ENCODE measurements around the gene HLA-A.

The HLA-A gene

GRCh38 chr6:29935273-29935955 is 6.9 kb upstream of the HLA-A start:
- Histone ChIP-seq H3K4me1 (ENCODE audit: control insufficient read depth, low read depth, low read length) (no peaks in the 10 kb centered on the region), H3K79me1 (ENCODE audit: low read length) (no peaks in the 10 kb centered on the region), H3K4me2 (ENCODE audit: low read length) (no peak overlapping the region), H2BK120ac (ENCODE audit: low read depth, low read length) (no peak overlapping the region), H3K18ac (ENCODE audit: low read length) (no peak overlapping the region), H3K4me3 (ENCODE audit: low read length) (no peak overlapping the region), H3K56ac (ENCODE audit: low read length) (no peak overlapping the region), H2BK15ac (replicated peaks; ENCODE audit: low read depth) (no peak overlapping the region), H4K5ac (ENCODE audit: low read length) (no peak overlapping the region), H3K27ac (ENCODE audit: low read depth, low read length) (no peak overlapping the region), H2AK5ac (ENCODE audit: low read length) (no peak overlapping the region), H3K4ac (ENCODE audit: low read depth, low read length) (no peak overlapping the region), H2BK5ac (ENCODE audit: low read length) (no peak overlapping the region), H3K79me2 (ENCODE audit: control insufficient read depth, insufficient read depth, low read length) (no peaks in the 10 kb centered on the region), H3K23ac (ENCODE audit: low read length) (no peak overlapping the region), H3K36me3 (ENCODE audit: control insufficient read depth, insufficient read depth, low read length) (no peaks in the 10 kb centered on the region), H3K27me3 (ENCODE audit: insufficient read depth, low read length, poor library complexity) (no peaks in the 10 kb centered on the region), H4K8ac (ENCODE audit: low read depth, low read length) (no peak overlapping the region), H3K9ac (ENCODE audit: low read length) (no peak overlapping the region)
- no CpG with 5 or more reads among the region's 1 CpG for WGBS (ENCODE audit: extremely low coverage, insufficient coverage, low lambda C conversion rate)
- DNase-seq: no peak

GRCh38 chr6:29938746-29939508 is 3.4 kb upstream of the HLA-A start:
- Histone ChIP-seq H3K79me1 (ENCODE audit: low read length) (peaks cover 1% of the 10 kb centered on the region), H2BK15ac (replicated peaks; ENCODE audit: low read depth) (no peak overlapping the region), H3K4ac (ENCODE audit: low read depth, low read length) (no peak overlapping the region), H3K18ac (ENCODE audit: low read length) (no peak overlapping the region), H3K79me2 (ENCODE audit: control insufficient read depth, insufficient read depth, low read length) (peaks cover 3% of the 10 kb centered on the region), H2AK5ac (ENCODE audit: low read length) (no peak overlapping the region), H3K56ac (ENCODE audit: low read length) (no peak overlapping the region), H3K36me3 (ENCODE audit: control insufficient read depth, insufficient read depth, low read length) (no peaks in the 10 kb centered on the region), H2BK120ac (ENCODE audit: low read depth, low read length) (no peak overlapping the region), H4K5ac (ENCODE audit: low read length) (no peak overlapping the region), H3K9ac (ENCODE audit: low read length) (no peak overlapping the region), H3K27ac (ENCODE audit: low read depth, low read length) (no peak overlapping the region), H4K8ac (ENCODE audit: low read depth, low read length) (no peak overlapping the region), H3K27me3 (ENCODE audit: insufficient read depth, low read length, poor library complexity) (no peaks in the 10 kb centered on the region), H3K23ac (ENCODE audit: low read length) (no peak overlapping the region), H3K4me1 (ENCODE audit: control insufficient read depth, low read depth, low read length) (no peaks in the 10 kb centered on the region), H2BK5ac (ENCODE audit: low read length) (no peak overlapping the region), H3K4me3 (ENCODE audit: low read length) (no peak overlapping the region), H3K4me2 (ENCODE audit: low read length) (no peak overlapping the region)
- DNase-seq: no peak
- no CpG with 5 or more reads among the region's 9 CpGs for WGBS (ENCODE audit: extremely low coverage, insufficient coverage, low lambda C conversion rate)

- DNase-seq: no peak
- no peak overlapping the region for H4K5ac ChIP-seq (ENCODE audit: low read length)
- H3K23ac ChIP-seq (ENCODE audit: low read length): no peak overlapping the region
- H3K4me1 ChIP-seq (ENCODE audit: control insufficient read depth, low read depth, low read length): no peaks in the 10 kb centered on the region
- H3K4me3 ChIP-seq (ENCODE audit: low read length): no peak overlapping the region
- no peak overlapping the region for H3K56ac ChIP-seq (ENCODE audit: low read length)
- H2BK120ac ChIP-seq (ENCODE audit: low read depth, low read length): no peak overlapping the region
- H3K36me3 ChIP-seq (ENCODE audit: control insufficient read depth, insufficient read depth, low read length): peaks cover 5% of the 10 kb centered on the region
- peaks cover 1% of the 10 kb centered on the region for H3K79me1 ChIP-seq (ENCODE audit: low read length)
- peaks cover 3% of the 10 kb centered on the region for H3K79me2 ChIP-seq (ENCODE audit: control insufficient read depth, insufficient read depth, low read length)
- no peak overlapping the region for H3K4me2 ChIP-seq (ENCODE audit: low read length)
- no peak overlapping the region for H4K8ac ChIP-seq (ENCODE audit: low read depth, low read length)
- H3K4ac ChIP-seq (ENCODE audit: low read depth, low read length): no peak overlapping the region
- no peak overlapping the region for H3K9ac ChIP-seq (ENCODE audit: low read length)
- H2AK5ac ChIP-seq (ENCODE audit: low read length): no peak overlapping the region
- H2BK15ac ChIP-seq (replicated peaks; ENCODE audit: low read depth): no peak overlapping the region
- H2BK5ac ChIP-seq (ENCODE audit: low read length): no peak overlapping the region
- H3K27me3 ChIP-seq (ENCODE audit: insufficient read depth, low read length, poor library complexity): no peaks in the 10 kb centered on the region
- H3K27ac ChIP-seq (ENCODE audit: low read depth, low read length): no peak overlapping the region
- no CpG with 5 or more reads among the region's 4 CpGs for WGBS (ENCODE audit: extremely low coverage, insufficient coverage, low lambda C conversion rate)
- no peak overlapping the region for H3K18ac ChIP-seq (ENCODE audit: low read length)
These were observed 1.3 kb upstream of the HLA-A start for GRCh38 chr6:29941016-29941415.

- Histone ChIP-seq H3K27ac (ENCODE audit: low read depth, low read length) (no peak overlapping the region), H3K4ac (ENCODE audit: low read depth, low read length) (no peak overlapping the region), H2BK120ac (ENCODE audit: low read depth, low read length) (no peak overlapping the region), H3K23ac (ENCODE audit: low read length) (no peak overlapping the region), H3K36me3 (ENCODE audit: control insufficient read depth, insufficient read depth, low read length) (peaks cover 5% of the 10 kb centered on the region), H3K18ac (ENCODE audit: low read length) (no peak overlapping the region), H3K4me3 (ENCODE audit: low read length) (no peak overlapping the region), H2BK15ac (replicated peaks; ENCODE audit: low read depth) (no peak overlapping the region), H4K5ac (ENCODE audit: low read length) (no peak overlapping the region), H2AK5ac (ENCODE audit: low read length) (no peak overlapping the region), H3K9ac (ENCODE audit: low read length) (no peak overlapping the region), H3K79me2 (ENCODE audit: control insufficient read depth, insufficient read depth, low read length) (peaks cover 3% of the 10 kb centered on the region), H3K4me2 (ENCODE audit: low read length) (no peak overlapping the region), H2BK5ac (ENCODE audit: low read length) (no peak overlapping the region), H3K27me3 (ENCODE audit: insufficient read depth, low read length, poor library complexity) (no peaks in the 10 kb centered on the region), H3K79me1 (ENCODE audit: low read length) (peaks cover 1% of the 10 kb centered on the region), H3K56ac (ENCODE audit: low read length) (no peak overlapping the region), H4K8ac (ENCODE audit: low read depth, low read length) (no peak overlapping the region), H3K4me1 (ENCODE audit: control insufficient read depth, low read depth, low read length) (no peaks in the 10 kb centered on the region)
- no peak for DNase-seq
- no CpG with 5 or more reads among the region's 1 CpG for WGBS (ENCODE audit: extremely low coverage, insufficient coverage, low lambda C conversion rate)
These were observed 861 bp upstream of the HLA-A start for GRCh38 chr6:29941471-29941870.

GRCh38 chr6:29941916-29942274 is 437 bp upstream of the HLA-A start:
- H3K79me2 ChIP-seq (ENCODE audit: control insufficient read depth, insufficient read depth, low read length): peaks cover 3% of the 10 kb centered on the region
- peak overlapping the region; percentile 52 for H3K4me2 ChIP-seq (ENCODE audit: low read length)
- H2AK5ac ChIP-seq (ENCODE audit: low read length): no peak overlapping the region
- H3K79me1 ChIP-seq (ENCODE audit: low read length): peaks cover 1% of the 10 kb centered on the region
- no peak overlapping the region for H3K23ac ChIP-seq (ENCODE audit: low read length)
- peak overlapping the region; percentile 65 for H3K9ac ChIP-seq (ENCODE audit: low read length)
- no peak overlapping the region for H4K8ac ChIP-seq (ENCODE audit: low read depth, low read length)
- no peak overlapping the region for H2BK5ac ChIP-seq (ENCODE audit: low read length)
- no peak overlapping the region for H3K4me3 ChIP-seq (ENCODE audit: low read length)
- no peak overlapping the region for H3K18ac ChIP-seq (ENCODE audit: low read length)
- no peak overlapping the region for H2BK15ac ChIP-seq (replicated peaks; ENCODE audit: low read depth)
- peak overlapping the region; percentile 74 for H3K56ac ChIP-seq (ENCODE audit: low read length)
- WGBS (ENCODE audit: extremely low coverage, insufficient coverage, low lambda C conversion rate): no CpG with 5 or more reads among the region's 5 CpGs
- H3K4me1 ChIP-seq (ENCODE audit: control insufficient read depth, low read depth, low read length): no peaks in the 10 kb centered on the region
- no peak overlapping the region for H3K4ac ChIP-seq (ENCODE audit: low read depth, low read length)
- H3K36me3 ChIP-seq (ENCODE audit: control insufficient read depth, insufficient read depth, low read length): peaks cover 5% of the 10 kb centered on the region
- H2BK120ac ChIP-seq (ENCODE audit: low read depth, low read length): no peak overlapping the region
- DNase-seq: no peak
- no peaks in the 10 kb centered on the region for H3K27me3 ChIP-seq (ENCODE audit: insufficient read depth, low read length, poor library complexity)
- H3K27ac ChIP-seq (ENCODE audit: low read depth, low read length): no peak overlapping the region
- no peak overlapping the region for H4K5ac ChIP-seq (ENCODE audit: low read length)
